Caco-2 (cell line): ENCODE measurements around the gene ETHE1. TPM values are rescaled to one million over a fixed set of nuclear protein-coding genes. Genes with fewer than 3 reads are reported as not detected.

Experiments used
- BruUV-seq: library from RNA; stranded (reverse); fragments of 400-500 nt; replicated peaks from 2 replicates; lab custom pipeline; 2021; lab: Mats Ljungman, UMichigan
- CTCF ChIA-PET: fragments of 300-600 bp; sonication (Branson Sonifier 250); formaldehyde crosslinking; loops from one replicate; lab custom pipeline; 2022; ENCODE audit warnings: antibody characterized with exemption; lab: Charles Lee
- POLR2A ChIA-PET: fragments of 300-600 bp; sonication (Branson Sonifier 250); formaldehyde crosslinking; loops from one replicate; lab custom pipeline; 2022; ENCODE audit warnings: antibody characterized with exemption; lab: Charles Lee
- DNase-seq, 2 experiments: peaks; one replicate each; pipeline versions ENCODE4 v3.0.0 to v3.0.0-alpha.2; 2020 to 2022
- H3K27me3 ChIP-seq: replicated peaks from 2 replicates; pipeline ENCODE4 v1.6.0; 2011; ENCODE audit warnings: low read length; ENCODE audit not compliant: control insufficient read depth, insufficient read depth
- H3K36me3 ChIP-seq: 2 replicates; pipeline ENCODE4 v1.5.1; 2011; ENCODE audit warnings: low read length; ENCODE audit not compliant: control insufficient read depth, insufficient read depth
- H3K4me1 ChIP-seq: fragments of 250-450 bp; sonication (Bioruptor Pico); 2 replicates; pipeline ENCODE4 v1.5.1; 2020; ENCODE audit warnings: mild to moderate bottlenecking
- H3K4me3 ChIP-seq: 2 replicates; pipeline ENCODE4 v1.5.1; 2011; ENCODE audit warnings: low read depth, mild to moderate bottlenecking, control low read depth, low read length
- H3K9me3 ChIP-seq: fragments of 250-450 bp; sonication (Bioruptor Pico); 2 replicates; pipeline ENCODE4 v1.5.1; 2020; ENCODE audit warnings: mild to moderate bottlenecking, moderate library complexity
- H3K27ac Mint-ChIP-seq: one replicate; pipeline ENCODE4 v1.8.0; 2022; ENCODE audit warnings: mixed read lengths; ENCODE audit not compliant: unreplicated experiment
- H3K27me3 Mint-ChIP-seq: one replicate; pipeline ENCODE4 v1.8.0; 2022; ENCODE audit warnings: mixed read lengths; ENCODE audit not compliant: insufficient read depth, unreplicated experiment
- H3K36me3 Mint-ChIP-seq: one replicate; pipeline ENCODE4 v1.8.0; 2022; ENCODE audit warnings: mild to moderate bottlenecking, mixed read lengths; ENCODE audit not compliant: insufficient read depth, unreplicated experiment
- H3K4me1 Mint-ChIP-seq: one replicate; pipeline ENCODE4 v1.8.0; 2022; ENCODE audit warnings: low read depth, mixed read lengths; ENCODE audit not compliant: unreplicated experiment
- H3K4me3 Mint-ChIP-seq: one replicate; pipeline ENCODE4 v1.8.0; 2022; ENCODE audit warnings: mild to moderate bottlenecking, moderate library complexity, mixed read lengths; ENCODE audit not compliant: unreplicated experiment
- H3K9me3 Mint-ChIP-seq: one replicate; pipeline ENCODE4 v1.8.0; 2022; ENCODE audit warnings: mixed read lengths; ENCODE audit not compliant: unreplicated experiment
- CTCF ChIP-seq, 2 experiments: fragments of 200-600 bp in 1 of 2; IDR thresholded peaks; 1 replicate in 1 of 2; 2 replicates in 1 of 2; pipeline versions ENCODE4 v1.5.1 to v1.8.0; 2011 to 2022; ENCODE audit warnings: antibody characterized with exemption in 1 of 2, control low read depth in 1 of 2, inconsistent platforms in 1 of 2, low read depth in 1 of 2, low read length in 1 of 2, mild to moderate bottlenecking in 1 of 2, moderate library complexity in 1 of 2; ENCODE audit not compliant: insufficient read depth in 1 of 2, severe bottlenecking in 1 of 2, unreplicated experiment in 1 of 2
- intact Hi-C: fragments of 100-400 bp; cut with micrococcal nuclease; formaldehyde crosslinking; loops from one replicate; pipeline ENCODE4 v1.10.0; 2022; ENCODE audit not compliant: unreplicated experiment
- total RNA-seq: library from RNA; stranded (reverse); gene quantifications from 2 replicates; pipeline ENCODE4 v1.2.3, GENCODE V29; 2022

The ETHE1 gene
- total RNA-seq, 1 experiment from 2014 or later = 39.6 TPM

GRCh38 chr19:43483281-43483680 lies 43.7 kb downstream of the ETHE1 start:
- Mint-ChIP-seq H3K27me3 (no peaks in the 10 kb centered on the region), H3K27ac (no peak overlapping the region), H3K4me1 (no peaks in the 10 kb centered on the region), H3K4me3 (no peak overlapping the region), H3K36me3 (peaks cover 13% of the 10 kb centered on the region), H3K9me3 (no peaks in the 10 kb centered on the region)
- DNase-seq = no peak
- POLR2A ChIA-PET = no interaction called here
- H3K27me3 ChIP-seq = no peaks in the 10 kb centered on the region
- no peaks in the 10 kb centered on the region for H3K4me1 ChIP-seq
- H3K36me3 ChIP-seq = no peaks in the 10 kb centered on the region
- intact Hi-C loops = no loop called here
- CTCF ChIA-PET = no interaction called here
- no peak overlapping the region for H3K4me3 ChIP-seq
- TF ChIP-seq CTCF (IDR thresholded peaks at IDR 0.05; ENCODE audit: insufficient read depth in 1 of 2, low read depth in 1 of 2, low read length in 1 of 2, severe bottlenecking in 1 of 2, unreplicated experiment in 1 of 2) = no peak
- H3K9me3 ChIP-seq = no peaks in the 10 kb centered on the region
- BruUV-seq = no TSS peak

GRCh38 chr19:43482193-43482592 lies 44.8 kb downstream of the ETHE1 start:
- intact Hi-C loops = no loop called here
- Mint-ChIP-seq H3K27me3 (no peaks in the 10 kb centered on the region), H3K4me1 (no peaks in the 10 kb centered on the region), H3K9me3 (no peaks in the 10 kb centered on the region), H3K4me3 (no peak overlapping the region), H3K36me3 (peaks cover 17% of the 10 kb centered on the region), H3K27ac (no peak overlapping the region)
- POLR2A ChIA-PET = no interaction called here
- Histone ChIP-seq H3K27me3 (no peaks in the 10 kb centered on the region), H3K4me3 (no peak overlapping the region), H3K9me3 (no peaks in the 10 kb centered on the region), H3K36me3 (no peaks in the 10 kb centered on the region), H3K4me1 (no peaks in the 10 kb centered on the region)
- BruUV-seq = no TSS peak
- no peak for TF ChIP-seq CTCF (IDR thresholded peaks at IDR 0.05; ENCODE audit: insufficient read depth in 1 of 2, low read depth in 1 of 2, low read length in 1 of 2, severe bottlenecking in 1 of 2, unreplicated experiment in 1 of 2)
- CTCF ChIA-PET = no interaction called here
- DNase-seq = no peak

DNA sequence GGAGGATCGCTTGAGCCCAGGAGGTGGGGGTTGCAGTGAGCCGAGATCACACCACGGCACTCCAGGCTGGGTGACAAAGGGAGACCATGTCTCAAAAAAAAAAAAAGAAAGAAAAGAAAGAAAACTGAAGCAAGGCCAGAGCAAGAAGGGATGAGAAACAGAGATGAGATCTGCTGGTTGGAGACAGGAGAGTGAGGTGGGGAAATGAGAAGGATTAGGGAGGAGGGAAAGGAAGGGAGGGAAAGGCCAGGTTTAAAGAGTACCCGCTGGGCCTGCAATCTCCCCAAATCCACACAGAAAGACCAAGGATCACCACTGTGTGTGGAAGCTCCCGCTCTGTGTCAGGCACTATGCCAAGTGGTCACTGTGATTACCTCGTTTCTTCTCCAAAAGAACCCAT lies 45.3 kb downstream of the ETHE1 start:
- no peak overlapping the region for H3K4me3 Mint-ChIP-seq
- H3K4me1 ChIP-seq = no peaks in the 10 kb centered on the region
- peaks cover 15% of the 10 kb centered on the region for H3K36me3 Mint-ChIP-seq
- BruUV-seq = no TSS peak
- no peak overlapping the region for H3K4me3 ChIP-seq
- no peaks in the 10 kb centered on the region for H3K36me3 ChIP-seq
- no peaks in the 10 kb centered on the region for H3K4me1 Mint-ChIP-seq
- DNase-seq = no peak
- TF ChIP-seq CTCF (IDR thresholded peaks at IDR 0.05; ENCODE audit: insufficient read depth in 1 of 2, low read depth in 1 of 2, low read length in 1 of 2, severe bottlenecking in 1 of 2, unreplicated experiment in 1 of 2) = no peak
- CTCF ChIA-PET = no interaction called here
- intact Hi-C loops = no loop called here
- POLR2A ChIA-PET = no interaction called here
- peak overlapping the region; percentile 20 for H3K27ac Mint-ChIP-seq
- no peaks in the 10 kb centered on the region for H3K27me3 Mint-ChIP-seq
- H3K9me3 Mint-ChIP-seq = no peaks in the 10 kb centered on the region
- no peaks in the 10 kb centered on the region for H3K27me3 ChIP-seq
- H3K9me3 ChIP-seq = no peaks in the 10 kb centered on the region
